Activated naive CD4-positive, alpha-beta T cell treated with anti-CD3 and anti-CD28 coated beads, Interleukin-2, amount 50 U/mL, for 72 hours (primary cell): ENCODE measurements around the gene PRSS38. TPM values are rescaled to one million over a fixed set of nuclear protein-coding genes. Genes with fewer than 3 reads are reported as not detected.

Source experiments
- ATAC-seq, 2 donors: fragments of 150-1000 bp; cut with Tn5 transposase; 2 replicates each; pipeline ENCODE4 v1.10.0; 2021; ENCODE audit warnings: mild to moderate bottlenecking in 2 of 2, moderate library complexity in 2 of 2
- DNase-seq, 2 donors: peaks; one replicate each; pipeline ENCODE4 v3.0.0; 2021 to 2022; ENCODE audit warnings: low spot score in 2 of 2
- H3K27ac Mint-ChIP-seq, 2 donors: one replicate each; pipeline ENCODE4 v1.8.0; 2022; ENCODE audit warnings: mild to moderate bottlenecking in 2 of 2, mixed read lengths in 2 of 2
- H3K36me3 Mint-ChIP-seq, 2 donors: one replicate each; pipeline ENCODE4 v1.8.0; 2022; ENCODE audit warnings: mixed read lengths in 2 of 2
- H3K9me3 Mint-ChIP-seq, 2 donors: one replicate each; pipeline ENCODE4 v1.8.0; 2022; ENCODE audit warnings: mixed read lengths in 2 of 2
- total RNA-seq, 2 donors: library from RNA; stranded (reverse); gene quantifications; one replicate each; pipeline ENCODE4 v1.2.3, GENCODE V29; 2022

PRSS38 gene
- total RNA-seq, 2 donors from 2014 or later: not detected

DNA sequence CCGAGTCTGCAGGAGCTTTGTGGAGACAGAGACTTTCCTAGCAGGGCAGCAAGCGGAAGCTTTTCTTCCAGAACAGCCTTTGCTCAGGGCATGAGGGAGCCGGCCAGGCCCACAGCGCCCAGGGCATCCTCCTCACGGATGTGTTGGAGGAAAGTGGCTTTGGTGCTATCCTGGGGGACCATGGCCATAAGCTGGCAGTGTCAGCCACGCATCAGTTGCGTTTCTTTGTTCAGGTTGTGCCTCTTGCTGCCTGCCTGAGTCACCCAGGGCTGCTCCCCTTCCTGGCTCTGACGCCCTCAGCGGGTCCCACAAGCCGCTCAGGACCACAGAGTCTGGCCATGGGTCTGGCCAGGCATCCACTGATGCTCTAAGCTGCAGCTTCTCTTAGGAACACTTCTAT lies 39.6 kb upstream of the PRSS38 start:
- H3K9me3 Mint-ChIP-seq: no peaks in the 10 kb centered on the region
- DNase-seq (no peak), ATAC-seq (no peak)
- H3K36me3 Mint-ChIP-seq: no peaks in the 10 kb centered on the region
- H3K27ac Mint-ChIP-seq: no peak overlapping the region

DNA sequence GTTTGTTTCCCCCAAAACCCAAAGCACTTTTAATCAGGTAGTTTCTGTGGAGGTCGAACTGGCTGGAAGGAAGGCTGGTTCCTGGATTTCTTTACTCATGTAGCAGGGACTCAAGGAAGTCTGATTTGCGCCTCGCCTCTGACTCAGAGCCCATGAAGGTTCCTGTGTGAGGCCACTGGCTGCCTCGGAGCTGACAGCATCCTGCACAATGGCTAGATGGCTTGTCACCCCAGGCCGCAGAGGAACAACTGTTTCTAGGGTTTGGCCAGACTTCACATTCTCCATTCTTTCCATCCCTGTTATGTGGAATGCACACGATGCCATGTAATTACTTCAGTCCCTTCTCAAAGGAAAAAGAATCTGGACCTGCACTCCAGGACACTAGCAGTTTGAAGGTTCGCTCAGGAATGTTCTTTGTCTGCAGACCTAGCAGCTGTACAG lies 39.1 kb upstream of the PRSS38 start:
- ATAC-seq (no peak), DNase-seq (no peak)
- no peak overlapping the region for H3K27ac Mint-ChIP-seq
- H3K9me3 Mint-ChIP-seq: no peaks in the 10 kb centered on the region
- no peaks in the 10 kb centered on the region for H3K36me3 Mint-ChIP-seq

DNA sequence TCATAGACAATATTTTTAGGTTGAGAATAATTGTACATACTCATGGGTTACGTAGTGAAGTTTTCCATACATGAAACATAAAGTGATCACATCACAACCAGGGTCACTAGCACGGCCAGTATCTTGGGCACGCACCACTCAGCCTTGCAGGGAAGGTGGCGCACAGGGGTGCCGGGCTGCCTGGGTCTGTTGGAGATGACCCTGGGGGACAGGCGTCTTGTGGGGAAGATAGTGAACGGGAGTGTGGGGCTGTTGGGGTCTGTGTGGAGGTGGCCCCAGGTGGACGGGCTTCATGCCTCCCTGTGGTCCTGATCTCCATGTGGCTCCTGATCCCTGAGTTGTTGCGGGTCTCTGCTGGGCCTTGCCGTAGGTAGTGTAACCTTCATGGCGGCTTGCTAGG lies 38.3 kb upstream of the PRSS38 start:
- H3K27ac Mint-ChIP-seq: no peak overlapping the region
- no peaks in the 10 kb centered on the region for H3K9me3 Mint-ChIP-seq
- no peak for DNase-seq
- H3K36me3 Mint-ChIP-seq: no peaks in the 10 kb centered on the region
- ATAC-seq: no peak

DNA sequence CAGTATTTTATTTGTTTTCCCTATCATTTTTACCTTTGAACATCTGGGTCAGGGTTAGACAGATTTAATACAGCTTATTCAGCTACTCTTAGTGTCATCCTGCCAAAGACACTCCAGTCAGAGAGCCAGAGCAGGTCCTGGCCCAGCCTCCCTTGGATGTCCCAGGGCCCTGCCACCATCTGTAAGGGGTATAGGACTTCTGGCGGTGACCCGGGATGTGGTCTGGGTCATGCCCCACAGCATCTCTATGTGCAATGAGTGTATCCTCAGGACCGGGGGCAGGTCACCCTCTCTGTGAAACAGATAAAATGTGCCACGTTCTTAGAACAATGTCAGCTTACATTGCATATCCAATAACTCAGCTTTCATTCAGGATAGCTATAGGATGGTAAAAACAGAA lies 37.8 kb upstream of the PRSS38 start:
- Mint-ChIP-seq H3K36me3 (no peaks in the 10 kb centered on the region), H3K27ac (peak overlapping the region in 1 of 2 donors; percentile 24), H3K9me3 (no peaks in the 10 kb centered on the region)
- ATAC-seq: no peak
- DNase-seq: no peak

DNA sequence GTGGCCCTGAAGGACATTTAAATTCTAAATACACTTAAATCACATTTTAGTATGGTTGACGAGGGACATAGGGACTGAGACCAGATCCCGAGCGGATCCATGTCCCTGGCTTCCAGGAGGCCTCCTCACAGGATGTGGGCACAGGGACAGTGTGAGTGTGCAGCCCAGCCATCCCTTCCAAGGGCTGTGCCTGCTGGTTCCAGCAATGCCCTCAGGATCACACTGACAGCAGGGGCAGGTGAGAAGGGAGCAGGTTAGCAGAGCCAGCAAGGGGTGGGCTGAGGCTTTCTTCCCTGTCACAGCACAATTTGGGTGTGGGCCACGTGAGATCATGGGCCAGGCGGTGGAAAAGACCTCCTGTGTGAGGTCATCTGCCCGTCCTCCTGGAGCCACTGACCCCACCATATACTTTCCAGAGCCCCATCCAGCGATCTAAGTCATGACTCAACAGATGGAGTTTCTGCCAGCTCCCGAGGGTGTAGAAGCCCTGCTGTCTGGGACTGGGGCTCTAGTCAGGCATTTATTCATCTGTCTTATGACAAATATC lies 37.0 kb upstream of the PRSS38 start:
- DNase-seq: peak in 1 of 2 donors; percentile 23
- Mint-ChIP-seq H3K27ac (peak overlapping the region in 1 of 2 donors; percentile 24), H3K9me3 (no peaks in the 10 kb centered on the region), H3K36me3 (no peaks in the 10 kb centered on the region)
- ATAC-seq: no peak

DNA sequence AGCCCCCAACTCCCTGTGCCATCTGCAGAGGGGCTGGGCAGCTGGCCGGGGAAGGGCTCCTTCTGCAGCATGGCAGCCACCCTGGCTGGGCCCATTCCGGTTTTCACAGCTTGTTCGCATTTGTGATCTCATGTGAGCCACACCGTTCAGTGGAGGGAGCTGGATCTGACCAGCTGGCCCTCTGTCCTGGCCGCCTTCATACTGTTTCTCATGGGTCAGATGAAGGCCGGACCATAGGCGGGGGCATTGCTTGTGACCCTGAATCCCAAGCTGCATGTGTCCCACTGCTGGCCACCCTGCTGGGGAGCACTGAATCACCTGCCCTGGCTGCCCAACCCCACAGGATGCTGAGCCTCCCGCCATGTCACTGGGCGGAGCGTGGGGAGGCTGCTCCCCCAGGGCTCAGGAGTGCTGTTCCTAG lies 36.4 kb upstream of the PRSS38 start:
- Mint-ChIP-seq H3K9me3 (no peaks in the 10 kb centered on the region), H3K27ac (no peak overlapping the region), H3K36me3 (no peaks in the 10 kb centered on the region)
- DNase-seq: peak in 1 of 2 donors; percentile 35
- no peak for ATAC-seq

DNA sequence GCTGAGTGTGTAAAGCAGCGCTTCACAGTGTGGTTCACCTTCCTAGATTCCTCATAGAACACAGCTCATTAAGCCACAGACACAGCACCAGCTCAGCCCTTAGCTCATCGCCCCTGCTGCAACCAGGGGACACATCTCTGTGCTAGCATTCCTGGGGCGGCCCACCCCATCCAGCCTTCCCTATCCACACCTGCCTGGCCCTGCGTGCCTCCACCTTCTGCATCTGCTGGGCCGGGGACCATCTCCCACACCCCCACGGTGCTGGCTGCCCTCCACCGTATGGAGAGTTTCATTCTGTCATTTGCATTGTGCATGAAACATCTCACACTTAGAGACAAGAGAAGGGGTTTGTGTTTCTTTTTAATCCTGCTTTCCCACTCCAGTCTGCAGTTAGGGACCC lies 35.8 kb upstream of the PRSS38 start:
- ATAC-seq: no peak
- no peaks in the 10 kb centered on the region for H3K9me3 Mint-ChIP-seq
- H3K36me3 Mint-ChIP-seq: no peaks in the 10 kb centered on the region
- peak overlapping the region in 1 of 2 donors; percentile 29 for H3K27ac Mint-ChIP-seq
- DNase-seq: no peak

DNA sequence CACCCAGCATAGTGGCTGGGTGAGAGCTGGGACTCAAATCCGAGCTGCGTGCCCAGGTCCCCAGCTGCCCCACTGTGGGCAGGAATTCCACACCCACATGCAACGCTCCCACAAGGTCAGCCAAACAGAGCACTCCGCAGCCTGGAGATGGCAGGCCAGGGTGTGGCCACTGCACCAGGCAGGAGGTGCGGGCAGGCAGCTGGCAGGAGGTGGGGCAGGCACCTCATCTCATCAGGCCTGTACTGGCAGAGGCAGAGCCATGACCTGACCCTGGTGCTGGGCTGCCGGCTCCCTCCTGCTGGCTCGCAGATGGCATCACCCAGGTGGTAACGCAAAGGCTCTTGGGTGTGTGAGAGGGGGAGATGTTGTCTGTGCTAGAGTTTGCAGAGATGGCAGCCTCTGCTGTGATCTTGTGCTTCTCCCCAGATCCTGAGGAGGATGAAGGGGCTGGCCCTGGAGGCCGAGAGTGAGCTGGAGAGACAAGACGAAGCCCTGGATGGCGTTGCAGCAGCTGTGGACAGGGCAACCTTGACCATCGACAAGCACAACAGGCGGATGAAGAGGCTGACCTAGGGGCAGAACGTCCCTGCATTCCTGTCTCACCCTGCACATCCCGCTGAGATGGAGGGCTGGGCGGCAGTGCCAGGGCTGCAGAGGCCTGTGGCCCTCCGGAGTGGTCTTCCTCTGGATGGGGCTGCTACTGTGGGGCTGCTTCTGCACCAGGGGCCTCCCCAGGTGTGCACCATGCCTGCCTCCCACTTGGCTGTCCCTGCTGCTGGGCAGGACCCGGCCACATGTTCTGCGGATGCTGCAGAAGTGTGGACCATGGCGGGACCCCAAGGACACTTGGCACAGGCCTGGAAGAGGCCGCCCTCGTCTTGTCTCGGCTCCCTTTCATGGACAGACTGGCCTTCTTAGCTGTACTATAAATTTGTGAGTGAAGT lies 35.1 kb upstream of the PRSS38 start:
- DNase-seq: peak in 1 of 2 donors; percentile 46
- Mint-ChIP-seq H3K36me3 (no peaks in the 10 kb centered on the region), H3K9me3 (no peaks in the 10 kb centered on the region), H3K27ac (no peak overlapping the region)
- ATAC-seq: no peak

DNA sequence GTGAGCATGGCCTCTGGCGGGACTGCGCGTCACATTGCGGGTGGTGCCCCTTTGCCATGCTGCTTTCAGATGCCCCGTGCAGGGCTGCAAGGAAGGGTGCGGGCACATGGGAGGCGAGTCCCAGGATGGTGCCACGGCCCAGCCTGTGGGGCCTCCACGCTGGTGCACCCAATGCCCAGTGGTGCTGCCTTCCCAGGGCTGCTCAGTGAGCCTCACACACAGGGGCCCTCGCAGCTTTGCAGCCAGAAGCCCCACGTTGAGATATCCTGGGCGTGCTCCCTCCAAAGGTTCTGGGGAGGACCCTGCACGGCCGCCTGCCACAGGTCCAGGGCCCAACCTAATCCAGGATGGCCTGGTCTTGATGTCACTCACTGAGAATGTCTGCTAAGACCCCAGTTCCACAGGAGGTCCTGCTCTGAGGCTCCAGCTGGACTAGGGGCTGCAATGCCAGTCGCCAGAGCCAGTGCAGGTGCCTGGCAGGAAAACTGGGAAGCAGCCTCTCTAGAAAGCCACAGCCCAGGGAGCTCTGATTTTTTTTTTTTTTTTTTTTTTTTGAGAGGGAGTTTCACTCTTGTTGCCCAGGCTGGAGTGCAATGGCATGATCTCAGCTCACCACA lies 34.1 kb upstream of the PRSS38 start:
- ATAC-seq (no peak), DNase-seq (no peak)
- Mint-ChIP-seq H3K36me3 (no peaks in the 10 kb centered on the region), H3K9me3 (no peaks in the 10 kb centered on the region), H3K27ac (no peak overlapping the region)

DNA sequence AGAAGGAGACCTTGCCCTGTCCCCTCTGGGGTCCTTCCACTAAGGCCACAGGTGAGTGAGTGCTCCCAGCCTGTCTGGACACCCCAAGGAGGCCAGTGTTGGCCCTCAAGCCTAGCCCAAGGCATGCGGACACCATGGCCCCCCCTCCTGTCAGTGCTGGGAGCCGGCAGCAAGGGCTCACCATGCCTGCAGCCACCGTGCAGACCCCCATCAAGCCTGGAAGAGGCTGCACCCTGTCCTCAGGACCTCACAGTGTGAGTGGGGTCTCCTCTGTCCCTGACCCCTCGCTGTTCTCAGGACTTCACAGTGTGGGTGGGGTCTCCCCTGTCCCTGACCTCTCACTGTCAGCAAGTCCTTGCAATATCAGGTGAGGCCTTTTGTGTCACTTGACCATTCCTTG lies 33.2 kb upstream of the PRSS38 start:
- Mint-ChIP-seq H3K9me3 (no peaks in the 10 kb centered on the region), H3K27ac (no peak overlapping the region), H3K36me3 (no peaks in the 10 kb centered on the region)
- no peak for ATAC-seq
- DNase-seq: no peak

DNA sequence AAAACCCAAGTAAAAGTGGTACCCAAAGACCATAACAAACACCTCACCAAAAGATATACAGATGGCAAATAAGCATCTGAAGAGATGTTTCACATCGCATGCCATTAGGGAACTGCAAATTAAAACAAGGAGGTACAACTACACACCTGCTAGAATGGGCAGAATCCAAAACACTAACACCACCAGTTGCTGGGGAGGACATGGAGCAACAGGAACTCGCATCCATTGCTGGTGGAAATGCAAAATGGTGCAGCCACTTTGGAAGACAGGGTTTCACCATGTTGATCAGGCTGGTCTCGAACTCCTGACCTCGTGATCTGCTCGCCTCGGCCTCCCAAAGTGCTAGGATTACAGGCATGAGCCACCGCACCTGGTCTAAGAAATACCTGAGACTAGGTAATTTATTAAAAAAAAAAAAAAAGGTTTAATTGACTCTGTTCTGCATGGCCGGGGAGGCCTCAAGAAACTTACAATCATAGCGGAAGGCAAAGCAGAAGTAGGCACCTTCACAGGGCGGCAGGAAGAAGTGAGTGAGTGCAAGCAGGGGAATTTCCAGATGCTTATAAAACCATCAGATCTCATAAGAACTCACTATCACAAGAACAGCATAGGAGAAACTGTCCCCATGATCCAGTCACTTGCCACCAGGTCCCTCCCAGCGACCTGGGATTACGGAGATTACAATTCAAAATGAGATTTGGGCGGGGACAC lies 30.2 kb upstream of the PRSS38 start:
- Mint-ChIP-seq H3K36me3 (no peaks in the 10 kb centered on the region), H3K9me3 (no peaks in the 10 kb centered on the region), H3K27ac (peak overlapping the region in 1 of 2 donors; percentile 72)
- ATAC-seq (no peak), DNase-seq (no peak)

DNA sequence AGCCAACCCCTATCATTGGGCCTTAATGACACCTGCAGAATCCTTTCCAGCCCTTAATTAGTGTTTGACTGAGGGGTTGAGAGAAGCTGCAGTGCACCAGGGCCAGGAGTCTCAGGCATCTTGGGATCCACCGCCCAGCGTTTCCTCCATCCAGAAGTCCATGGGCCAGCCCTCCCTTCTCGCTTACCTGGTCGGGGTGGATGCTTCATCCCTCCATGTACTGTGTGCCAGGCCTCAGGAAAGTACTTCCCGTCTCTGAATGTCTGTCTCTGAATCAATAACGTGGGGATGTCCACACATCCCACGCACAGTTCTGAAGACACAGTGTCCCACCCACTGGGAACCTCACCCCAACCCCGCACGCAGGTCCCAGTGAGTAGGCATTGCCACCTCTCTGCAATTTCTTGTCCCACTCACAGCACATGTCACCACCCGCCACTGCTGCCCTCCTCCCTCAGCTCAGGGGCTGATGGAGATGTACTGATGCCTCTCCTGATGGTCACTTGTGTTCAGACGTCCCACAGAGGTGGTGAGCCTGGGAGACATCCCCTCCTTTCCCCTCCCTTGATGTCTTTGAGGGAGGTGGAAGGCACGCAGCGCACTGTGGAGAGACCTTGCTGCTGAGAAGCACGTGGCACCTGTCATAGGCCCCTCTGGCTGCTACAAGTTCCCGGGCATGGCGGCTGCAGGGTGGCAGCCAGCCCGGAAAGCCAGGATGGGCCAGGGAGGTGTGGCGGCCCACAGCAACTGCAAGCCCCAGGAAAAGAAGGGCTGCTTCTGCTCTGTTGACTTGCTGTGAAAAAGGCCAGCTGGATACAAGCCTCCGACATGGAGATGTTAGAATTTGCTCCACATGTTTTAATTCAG lies 29.4 kb upstream of the PRSS38 start:
- Mint-ChIP-seq H3K9me3 (no peaks in the 10 kb centered on the region), H3K27ac (no peak overlapping the region), H3K36me3 (no peaks in the 10 kb centered on the region)
- no peak for DNase-seq
- ATAC-seq: no peak

DNA sequence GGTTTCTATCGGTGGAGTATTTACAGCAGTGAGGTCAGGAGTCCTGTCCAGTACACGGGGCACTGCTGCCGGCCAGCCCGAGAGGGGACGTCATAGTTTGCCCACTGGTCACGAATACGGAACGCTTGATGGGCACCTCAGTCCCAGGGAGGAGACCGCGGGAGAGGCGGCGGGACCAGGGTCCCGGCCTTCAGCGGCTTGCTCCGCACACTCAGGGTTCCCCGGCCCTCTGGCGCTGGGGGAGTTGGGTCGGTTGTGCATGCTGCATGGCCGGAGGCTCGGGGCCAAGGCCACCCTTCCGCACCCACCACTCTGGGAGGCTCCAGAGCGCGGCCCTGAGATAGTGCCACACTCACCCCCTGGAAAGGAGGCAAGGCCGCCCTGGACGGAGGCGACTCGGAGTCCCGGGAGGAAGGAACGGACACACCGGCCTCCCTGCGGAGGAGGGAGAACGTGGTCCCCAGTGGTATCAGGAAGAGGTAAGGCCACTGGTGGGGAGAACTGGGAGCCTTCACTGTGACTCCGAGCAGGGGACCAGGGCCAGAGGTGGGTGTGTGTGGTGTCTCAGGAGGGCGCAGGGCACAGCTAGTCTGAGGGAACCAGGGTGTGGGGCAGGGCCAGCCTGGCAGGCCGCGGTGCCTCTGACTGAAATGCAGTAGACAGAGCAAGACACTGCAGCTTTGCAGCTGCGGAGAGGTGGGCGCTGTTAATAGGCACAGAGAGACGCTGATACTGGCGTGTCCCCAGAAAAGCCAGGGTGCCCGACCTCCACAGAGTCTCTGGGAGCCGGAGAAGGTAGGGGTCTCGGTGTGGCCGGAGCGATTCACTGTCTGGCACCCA lies 28.6 kb upstream of the PRSS38 start:
- ATAC-seq: no peak
- Mint-ChIP-seq H3K27ac (peak overlapping the region in 1 of 2 donors; percentile 55), H3K9me3 (no peaks in the 10 kb centered on the region), H3K36me3 (no peaks in the 10 kb centered on the region)
- DNase-seq: no peak

DNA sequence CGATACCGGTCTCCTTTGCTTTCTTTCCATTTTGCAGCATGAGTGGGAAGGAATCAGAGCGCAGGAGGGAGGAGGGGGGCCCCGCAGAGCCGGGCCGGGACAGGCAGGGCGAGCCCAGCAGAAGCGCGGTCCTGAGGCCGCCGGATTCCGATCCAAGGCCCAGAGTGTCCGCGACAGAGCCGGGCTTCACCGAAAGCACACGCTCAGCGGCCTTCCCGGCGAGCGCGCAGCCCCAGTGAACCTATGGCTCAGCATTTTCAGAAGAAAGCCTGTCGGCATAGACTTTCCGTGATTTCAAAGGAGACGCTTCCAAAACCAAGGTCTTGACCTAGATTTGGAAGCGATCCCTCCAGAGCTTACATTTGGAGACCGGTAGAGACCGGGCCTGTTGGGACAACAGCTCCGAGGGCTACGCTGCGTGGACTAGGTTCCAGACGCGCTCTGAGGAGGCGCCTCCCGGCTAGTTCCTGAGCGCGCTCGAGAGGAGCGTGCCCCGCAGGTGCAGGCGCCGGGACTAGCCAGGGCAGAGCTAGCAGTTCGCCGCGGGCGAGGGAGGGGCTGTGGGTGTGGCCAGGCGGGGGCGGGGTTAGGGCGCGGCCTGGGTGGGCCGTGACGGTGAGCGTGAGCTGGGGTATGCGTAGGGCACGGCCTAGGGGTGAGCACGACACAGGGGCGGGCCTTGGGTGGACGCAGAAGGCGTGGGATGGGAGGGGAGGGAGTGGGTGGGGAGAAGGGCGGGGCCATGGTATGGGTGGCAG lies 27.8 kb upstream of the PRSS38 start:
- peak overlapping the region in 1 of 2 donors; percentile 55 for H3K27ac Mint-ChIP-seq
- no peaks in the 10 kb centered on the region for H3K36me3 Mint-ChIP-seq
- DNase-seq (peak; percentile 81 to 89), ATAC-seq (peak; percentile 93 to 94)
- no peaks in the 10 kb centered on the region for H3K9me3 Mint-ChIP-seq
